WTC11 (cell line): ENCODE data around the gene LZTS2. TPM values are rescaled to one million over a fixed set of nuclear protein-coding genes. Genes with fewer than 3 reads are reported as not detected.

ENCODE experiments used
- ATAC-seq: fragments of 200-7000 bp; cut with Tn5 transposase; 2 replicates; pipeline ENCODE4 v1.10.0; 2021; ENCODE audit warnings: mild to moderate bottlenecking, moderate library complexity
- CTCF ChIA-PET: fragments of 300-600 bp; sonication (Branson Sonifier 250); formaldehyde crosslinking; loops from one replicate; lab custom pipeline; 2021; ENCODE audit warnings: antibody characterized with exemption; lab: Charles Lee
- POLR2A ChIA-PET: fragments of 350-600 bp; sonication (Branson Sonifier 250); formaldehyde crosslinking; loops from one replicate; lab custom pipeline; 2021; ENCODE audit warnings: antibody characterized with exemption; lab: Charles Lee
- DNase-seq: peaks from one replicate; pipeline ENCODE4 v3.0.0; 2021; ENCODE audit warnings: low spot score
- H3K27ac Mint-ChIP-seq: 2 replicates; pipeline ENCODE4 v1.8.0; 2021; ENCODE audit warnings: mixed read lengths
- H3K27me3 Mint-ChIP-seq: 2 replicates; pipeline ENCODE4 v1.8.0; 2021; ENCODE audit warnings: low read depth, mild to moderate bottlenecking, moderate library complexity, mixed read lengths
- H3K36me3 Mint-ChIP-seq: 2 replicates; pipeline ENCODE4 v1.8.0; 2021; ENCODE audit warnings: mixed read lengths
- H3K4me1 Mint-ChIP-seq: 2 replicates; pipeline ENCODE4 v1.8.0; 2022; ENCODE audit warnings: mixed read lengths
- H3K4me3 Mint-ChIP-seq: 2 replicates; pipeline ENCODE4 v1.8.0; 2021; ENCODE audit warnings: mild to moderate bottlenecking, moderate library complexity, mixed read lengths
- H3K9me3 Mint-ChIP-seq: 2 replicates; pipeline ENCODE4 v1.8.0; 2021; ENCODE audit warnings: mixed read lengths
- AR ChIP-seq: fragments of 250-450 bp; sonication (Bioruptor Pico); IDR thresholded peaks from 2 replicates; pipeline ENCODE4 v1.9.0; 2021; ENCODE audit warnings: mild to moderate bottlenecking
- CBFB ChIP-seq: sonication (generic); formaldehyde crosslinking; IDR thresholded peaks from 2 replicates; pipeline ENCODE4 v1.8.1; 2022; ENCODE audit warnings: mild to moderate bottlenecking, low read depth, missing genetic modification reagents
- CREM ChIP-seq: sonication (generic); formaldehyde crosslinking; IDR thresholded peaks from 2 replicates; pipeline ENCODE4 v1.8.1; 2022; ENCODE audit warnings: mild to moderate bottlenecking, missing genetic modification reagents, moderate library complexity
- E2F5 ChIP-seq: sonication (generic); formaldehyde crosslinking; IDR thresholded peaks from 2 replicates; pipeline ENCODE4 v1.8.1; 2022; ENCODE audit warnings: mild to moderate bottlenecking, moderate library complexity, missing genetic modification reagents
- ELF4 ChIP-seq: sonication (generic); formaldehyde crosslinking; IDR thresholded peaks from 2 replicates; pipeline ENCODE4 v1.8.1; 2022; ENCODE audit warnings: low read depth, mild to moderate bottlenecking, moderate library complexity, missing genetic modification reagents
- HMGA2 ChIP-seq: fragments of 250-450 bp; sonication (Bioruptor Pico); IDR thresholded peaks from 2 replicates; pipeline ENCODE4 v1.4.0; 2021; ENCODE audit warnings: mild to moderate bottlenecking, moderate library complexity
- IRF2 ChIP-seq: sonication (generic); formaldehyde crosslinking; IDR thresholded peaks from 2 replicates; pipeline ENCODE4 v1.8.0; 2022; ENCODE audit warnings: low read depth, missing genetic modification reagents, borderline replicate concordance
- PRDM15 ChIP-seq: sonication (generic); formaldehyde crosslinking; IDR thresholded peaks from 2 replicates; pipeline ENCODE4 v1.8.0; 2022; ENCODE audit warnings: missing genetic modification reagents
- RORB ChIP-seq: fragments of 250-450 bp; sonication (Bioruptor Pico); IDR thresholded peaks from 2 replicates; pipeline ENCODE4 v1.9.0; 2021; ENCODE audit warnings: mild to moderate bottlenecking
- SOX15 ChIP-seq: fragments of 250-450 bp; sonication (Bioruptor Pico); IDR thresholded peaks from 2 replicates; pipeline ENCODE4 v1.9.0; 2021; ENCODE audit warnings: mild to moderate bottlenecking
- USF2 ChIP-seq: sonication (generic); formaldehyde crosslinking; IDR thresholded peaks from 2 replicates; pipeline ENCODE4 v1.8.1; 2023; ENCODE audit warnings: mild to moderate bottlenecking, missing genetic modification reagents, moderate library complexity
- ZBTB21 ChIP-seq: sonication (generic); formaldehyde crosslinking; IDR thresholded peaks from 2 replicates; pipeline ENCODE4 v1.8.1; 2023; ENCODE audit warnings: mild to moderate bottlenecking, missing genetic modification reagents, borderline replicate concordance
- ZNF138 ChIP-seq: sonication (generic); formaldehyde crosslinking; conservative IDR thresholded peaks from 2 replicates; pipeline ENCODE4 v1.8.1; 2022; ENCODE audit warnings: mild to moderate bottlenecking, moderate library complexity, missing genetic modification reagents
- ZNF219 ChIP-seq: sonication (generic); formaldehyde crosslinking; IDR thresholded peaks from 2 replicates; pipeline ENCODE4 v1.8.0; 2023; ENCODE audit warnings: missing genetic modification reagents, mild to moderate bottlenecking, borderline replicate concordance
- ZNF281 ChIP-seq: sonication (generic); formaldehyde crosslinking; IDR thresholded peaks from 2 replicates; pipeline ENCODE4 v1.8.0; 2023; ENCODE audit warnings: mild to moderate bottlenecking, missing genetic modification reagents
- ZNF317 ChIP-seq: sonication (generic); formaldehyde crosslinking; IDR thresholded peaks from 2 replicates; pipeline ENCODE4 v1.8.1; 2023; ENCODE audit warnings: low read depth, mild to moderate bottlenecking, moderate library complexity, missing genetic modification reagents, borderline replicate concordance
- ZNF423 ChIP-seq: fragments of 250-450 bp; sonication (Bioruptor Pico); IDR thresholded peaks from 2 replicates; pipeline ENCODE4 v2.1.2; 2022; ENCODE audit warnings: mild to moderate bottlenecking, moderate library complexity
- ZNF425 ChIP-seq: fragments of 250-450 bp; sonication (Bioruptor Pico); conservative IDR thresholded peaks from 2 replicates; pipeline ENCODE4 v1.9.0; 2021; ENCODE audit warnings: mild to moderate bottlenecking
- ZNF671 ChIP-seq: fragments of 250-450 bp; sonication (Bioruptor Pico); IDR thresholded peaks from 2 replicates; pipeline ENCODE4 v1.8.0; 2021; ENCODE audit warnings: mild to moderate bottlenecking
- total RNA-seq: library from RNA; stranded (reverse); gene quantifications from 3 replicates; pipeline ENCODE4 v1.2.3, GENCODE V29; 2021

Gene LZTS2
- total RNA-seq, 1 experiment from 2014 or later = 84.6 TPM

- H3K9me3 Mint-ChIP-seq = no peaks in the 10 kb centered on the region
- DNase-seq = no peak
- TF ChIP-seq CREM (CRISPR knock-in tag) = no peak
- no peak for TF ChIP-seq ZNF423 (CRISPR knock-in tag)
- no peak for TF ChIP-seq ELF4 (CRISPR knock-in tag)
- TF ChIP-seq HMGA2 (CRISPR knock-in tag) = no peak
- TF ChIP-seq RORB (CRISPR knock-in tag) = no peak
- no peak for TF ChIP-seq PRDM15 (CRISPR knock-in tag)
- TF ChIP-seq ZBTB21 = no peak
- TF ChIP-seq ZNF671 (CRISPR knock-in tag) = no peak
- no peak for TF ChIP-seq ZNF281 (CRISPR knock-in tag)
- no peak for TF ChIP-seq ZNF138 (CRISPR knock-in tag)
- no peak for TF ChIP-seq SOX15 (CRISPR knock-in tag)
- TF ChIP-seq IRF2 (CRISPR knock-in tag) = no peak
- TF ChIP-seq ZNF219 (CRISPR knock-in tag) = no peak
- no peak for TF ChIP-seq ZNF425 (CRISPR knock-in tag)
- no peak for TF ChIP-seq USF2 (CRISPR knock-in tag)
- TF ChIP-seq AR (CRISPR knock-in tag) = no peak
- TF ChIP-seq CBFB = no peak
- no peak for TF ChIP-seq E2F5 (CRISPR knock-in tag)
- no peak for TF ChIP-seq ZNF317
- POLR2A ChIA-PET = no interaction called here
- H3K36me3 Mint-ChIP-seq = no peaks in the 10 kb centered on the region
- CTCF ChIA-PET = interaction anchor here (0.8 to 1.9 kb wide), 3 partner anchors 27 to 42 kb away, joined by 3 to 5 read pairs (median 3); partner anchors contain the start of gene LZTS2
- no peak for ATAC-seq
- H3K4me1 Mint-ChIP-seq = peaks cover 31% of the 10 kb centered on the region
- H3K27me3 Mint-ChIP-seq = no peaks in the 10 kb centered on the region; the same call in 1 of the 2 replicates
- H3K4me3 Mint-ChIP-seq = no peak overlapping the region
- no peak overlapping the region for H3K27ac Mint-ChIP-seq
Observed at GRCh38 chr10:100972115-100972903, 27.3 kb upstream of the LZTS2 start.
